ENCODE measurements around the gene POLR2B. TPM values are rescaled to one million over a fixed set of nuclear protein-coding genes. Genes with fewer than 3 reads are reported as not detected.

Gene POLR2B
- total RNA-seq, 1 donor from 2014 or later: 95.5 TPM

- Mint-ChIP-seq H3K4me3 (ENCODE audit: unreplicated experiment) (no peak overlapping the region), H3K9me3 (ENCODE audit: unreplicated experiment) (no peaks in the 10 kb centered on the region), H3K36me3 (ENCODE audit: low read depth, unreplicated experiment) (no peaks in the 10 kb centered on the region), H3K27me3 (ENCODE audit: unreplicated experiment) (peaks cover 1% of the 10 kb centered on the region), H3K27ac (ENCODE audit: unreplicated experiment) (no peak overlapping the region), H3K4me1 (ENCODE audit: unreplicated experiment) (peaks cover 26% of the 10 kb centered on the region)
- DNase-seq (ENCODE audit: low spot score): no peak
- TF ChIP-seq CTCF (IDR thresholded peaks at IDR 0.05; ENCODE audit: unreplicated experiment): no peak
These were observed 99.1 kb downstream of the POLR2B start for GRCh38 chr4:57077550-57078343.

- no peak overlapping the region for H3K4me3 Mint-ChIP-seq (ENCODE audit: unreplicated experiment)
These were observed 100.2 kb downstream of the POLR2B start for GRCh38 chr4:57078685-57079521.

More at GRCh38 chr4:57078685-57079521, 100.2 kb downstream of the POLR2B start:
- Mint-ChIP-seq H3K9me3 (ENCODE audit: unreplicated experiment) (no peaks in the 10 kb centered on the region), H3K4me1 (ENCODE audit: unreplicated experiment) (peaks cover 26% of the 10 kb centered on the region), H3K27ac (ENCODE audit: unreplicated experiment) (no peak overlapping the region), H3K36me3 (ENCODE audit: low read depth, unreplicated experiment) (no peaks in the 10 kb centered on the region), H3K27me3 (ENCODE audit: unreplicated experiment) (peaks cover 1% of the 10 kb centered on the region)
- no peak for DNase-seq (ENCODE audit: low spot score)
- no peak for TF ChIP-seq CTCF (IDR thresholded peaks at IDR 0.05; ENCODE audit: unreplicated experiment)

Other genes starting within 250 kb of the POLR2B start
- gene SPINK2, start 157.2 kb upstream of the POLR2B start, total RNA-seq (ENCODE audit: unreplicated experiment): not detected
- 70.4 TPM for gene REST, start 71.0 kb upstream of the POLR2B start, total RNA-seq (ENCODE audit: unreplicated experiment)
- gene NOA1, start 1.3 kb upstream of the POLR2B start, total RNA-seq (ENCODE audit: unreplicated experiment): 20.3 TPM
- gene IGFBP7, start 131.5 kb downstream of the POLR2B start, total RNA-seq (ENCODE audit: unreplicated experiment): 7.6 TPM